Activated T-cell treated with anti-CD3 and anti-CD28 coated beads for 24 hours (primary cell): Measurements from ENCODE around the gene CCDC107.
"Not testable (repeated sequence)": the region's sequence is repeated elsewhere in the genome, so short reads cannot be mapped to it uniquely, and the experiment has no call there.

Experiments
- DNase-seq: peaks from one replicate; pipeline ENCODE4 v3.0.0-alpha.2; 2020; ENCODE audit warnings: low read depth

Gene CCDC107, protein sequence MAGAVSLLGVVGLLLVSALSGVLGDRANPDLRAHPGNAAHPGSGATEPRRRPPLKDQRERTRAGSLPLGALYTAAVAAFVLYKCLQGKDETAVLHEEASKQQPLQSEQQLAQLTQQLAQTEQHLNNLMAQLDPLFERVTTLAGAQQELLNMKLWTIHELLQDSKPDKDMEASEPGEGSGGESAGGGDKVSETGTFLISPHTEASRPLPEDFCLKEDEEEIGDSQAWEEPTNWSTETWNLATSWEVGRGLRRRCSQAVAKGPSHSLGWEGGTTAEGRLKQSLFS

GRCh38 chr9:35658137-35658967 is at the start of gene CCDC107:
CCDC107 (plus strand) TSS chr9:35658292; CDS start chr9:35658380, 88 bp downstream.
- peak; percentile 76 for DNase-seq

DNA sequence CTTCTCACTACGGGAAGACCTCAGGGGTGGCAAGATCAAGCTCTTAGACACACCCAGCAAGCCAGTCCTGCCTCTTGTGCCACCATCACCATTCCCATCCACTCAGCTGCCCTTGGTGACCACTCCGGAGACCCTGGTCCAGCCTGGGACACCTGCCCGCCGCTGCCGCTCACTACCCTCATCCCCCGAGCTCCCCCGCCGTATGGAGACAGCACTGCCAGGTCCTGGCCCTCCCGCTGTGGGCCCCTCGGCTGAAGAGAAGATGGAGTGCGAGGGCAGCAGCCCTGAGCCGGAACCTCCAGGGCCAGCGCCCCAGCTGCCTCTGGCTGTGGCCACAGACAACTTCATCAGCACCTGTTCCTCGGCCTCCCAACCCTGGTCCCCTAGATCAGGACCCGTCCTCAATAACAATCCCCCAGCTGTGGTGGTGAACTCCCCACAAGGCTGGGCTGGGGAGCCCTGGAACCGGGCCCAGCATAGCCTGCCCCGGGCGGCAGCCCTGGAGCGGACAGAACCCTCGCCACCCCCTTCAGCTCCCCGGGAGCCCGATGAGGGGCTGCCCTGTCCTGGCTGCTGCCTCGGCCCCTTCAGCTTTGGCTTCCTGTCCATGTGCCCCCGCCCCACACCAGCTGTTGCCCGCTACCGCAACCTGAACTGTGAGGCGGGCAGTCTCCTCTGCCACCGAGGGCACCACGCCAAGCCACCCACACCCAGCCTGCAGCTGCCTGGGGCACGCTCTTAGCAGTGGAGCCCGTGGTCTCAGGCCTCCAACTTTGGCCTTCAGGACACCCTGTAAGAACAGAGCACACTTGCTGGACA is 48.9 kb upstream of the CCDC107 start:
- no peak for DNase-seq

- DNase-seq, result no peak
These were observed 48.3 kb upstream of the CCDC107 start for GRCh38 chr9:35609820-35610163.

- peak; percentile 37 for DNase-seq
These were observed 46.8 kb upstream of the CCDC107 start for GRCh38 chr9:35611230-35611797.

DNA sequence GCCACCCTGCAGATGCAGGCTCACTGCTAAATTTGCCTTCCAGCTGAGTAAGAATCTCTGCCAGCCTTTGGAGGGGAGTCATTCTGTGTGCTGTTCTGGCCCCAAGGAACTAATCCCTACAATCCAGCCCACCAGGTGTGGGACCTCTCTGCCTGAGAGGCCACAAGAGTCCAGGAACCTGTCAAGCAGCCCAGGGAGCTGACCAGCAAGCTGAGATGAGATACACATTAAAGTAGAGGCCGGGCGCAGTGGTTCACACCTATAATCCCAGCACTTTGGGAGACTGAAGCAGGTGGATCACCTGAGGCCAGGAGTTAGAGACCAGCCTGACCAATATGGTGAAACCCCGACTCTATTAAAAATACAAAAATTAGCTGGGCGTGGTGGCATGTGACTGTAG is 46.0 kb upstream of the CCDC107 start:
- DNase-seq, result not testable (repeated sequence)

DNA sequence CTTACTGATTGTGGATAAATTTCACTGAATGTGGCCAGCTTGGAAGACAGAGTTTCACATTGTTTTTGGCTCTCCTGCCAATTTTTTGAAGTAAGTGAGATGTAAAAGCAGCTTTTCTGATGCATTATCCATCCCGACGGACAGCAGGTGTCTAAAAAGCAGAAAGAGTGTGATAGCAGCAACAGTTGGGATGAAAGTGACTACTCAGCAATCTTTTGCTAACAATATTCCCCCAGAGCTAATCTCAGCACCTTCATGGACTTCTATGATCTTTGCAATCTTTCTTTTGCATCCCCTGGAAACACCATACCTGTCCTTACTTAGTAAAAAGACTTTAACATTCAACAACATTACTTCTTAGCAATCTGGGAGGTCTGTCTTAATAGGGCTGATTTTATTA is 45.2 kb upstream of the CCDC107 start:
- DNase-seq, result no peak

GRCh38 chr9:35615981-35616680 is 42.0 kb upstream of the CCDC107 start:
- no peak for DNase-seq

DNA sequence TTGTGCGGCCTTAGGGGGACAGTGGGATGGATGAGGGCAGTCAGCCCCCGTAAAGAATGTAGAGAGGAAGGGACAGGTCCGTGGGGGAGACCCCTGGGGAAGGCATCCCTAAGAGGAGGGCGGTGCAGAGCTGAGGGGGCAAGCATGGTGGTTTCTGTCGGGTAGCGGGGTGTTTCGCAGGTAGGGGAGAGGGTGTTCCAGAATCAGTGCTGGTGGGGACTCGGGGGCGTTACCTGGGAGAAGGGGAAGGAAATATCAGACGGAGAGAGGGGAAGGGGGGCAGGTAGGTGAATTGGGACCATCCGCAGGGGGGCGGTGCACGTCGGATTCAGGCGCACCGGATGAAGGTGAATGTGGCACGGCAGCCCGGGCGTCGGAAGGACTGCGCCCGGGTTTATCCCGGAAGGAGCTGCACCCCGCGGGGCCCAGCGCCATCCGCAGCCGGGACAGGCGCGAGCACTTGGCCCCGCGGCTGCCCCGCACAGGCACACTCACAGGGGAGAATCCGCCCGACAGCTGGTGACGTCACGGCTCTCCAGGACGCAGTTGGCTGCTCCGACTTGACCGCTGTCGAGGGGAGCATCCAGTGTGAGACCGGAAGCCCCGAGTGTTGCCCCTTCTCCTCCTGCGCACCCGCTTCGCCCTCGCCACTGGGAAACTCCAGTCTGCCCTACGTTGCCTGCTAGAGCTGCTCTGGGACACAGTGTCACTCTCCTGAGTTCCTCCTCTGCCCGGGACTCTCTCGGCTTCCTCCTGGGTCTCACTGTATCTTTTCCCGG is 41.2 kb upstream of the CCDC107 start:
- peak; percentile 42 for DNase-seq

DNA sequence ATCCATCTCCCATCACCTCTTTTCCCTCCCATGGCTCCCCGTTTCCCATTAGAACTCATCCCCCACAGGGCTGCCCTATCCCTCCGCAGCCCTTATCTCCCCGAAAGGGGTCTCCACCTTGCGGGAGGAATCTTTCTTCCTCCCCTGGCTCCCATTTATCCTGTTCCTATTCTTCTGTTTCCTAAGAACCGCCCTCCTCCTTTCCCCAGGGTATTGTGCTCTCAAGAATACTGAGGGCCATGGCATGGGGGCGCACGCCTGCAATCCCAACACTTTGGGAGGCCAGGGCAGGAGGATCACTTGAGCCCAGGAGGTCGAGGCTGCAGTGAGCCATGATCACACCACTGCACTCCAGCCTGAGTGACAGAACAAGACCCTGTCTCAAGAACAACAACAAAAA is 40.5 kb upstream of the CCDC107 start:
- no peak for DNase-seq

DNA sequence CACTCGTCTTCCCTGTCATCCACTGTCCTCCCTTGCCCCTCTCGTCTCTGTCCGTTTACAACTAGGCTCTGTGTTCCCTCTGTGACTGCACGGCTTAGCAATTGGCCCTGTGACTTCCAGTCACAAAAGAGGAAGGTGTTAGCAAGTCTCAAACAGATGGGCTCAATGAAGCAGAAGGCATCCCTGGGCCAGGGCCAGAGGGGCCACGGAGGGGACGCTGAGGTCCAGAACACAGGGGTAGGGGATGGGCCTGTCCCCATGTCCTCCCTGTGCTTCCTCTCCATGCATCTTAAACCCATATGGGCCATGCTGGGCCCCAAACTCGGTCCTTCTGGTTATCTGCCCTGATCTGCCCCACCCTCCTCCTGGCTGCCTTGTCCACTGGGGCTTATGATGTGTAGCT is 39.8 kb upstream of the CCDC107 start, which contains the start of gene CD72:
CD72 (minus strand) TSS at position 89 of the 403 bp plus-strand sequence. CDS start 110 bp downstream, outside the sequence.
- DNase-seq, result no peak

GRCh38 chr9:35618854-35619799 is 39.0 kb upstream of the CCDC107 start:
- no peak for DNase-seq

GRCh38 chr9:35619800-35620158 is 38.3 kb upstream of the CCDC107 start:
- no peak for DNase-seq

- no peak for DNase-seq
These were observed 30.5 kb upstream of the CCDC107 start for GRCh38 chr9:35627575-35627974.

GRCh38 chr9:35628389-35628991 is 29.6 kb upstream of the CCDC107 start:
- no peak for DNase-seq

DNA sequence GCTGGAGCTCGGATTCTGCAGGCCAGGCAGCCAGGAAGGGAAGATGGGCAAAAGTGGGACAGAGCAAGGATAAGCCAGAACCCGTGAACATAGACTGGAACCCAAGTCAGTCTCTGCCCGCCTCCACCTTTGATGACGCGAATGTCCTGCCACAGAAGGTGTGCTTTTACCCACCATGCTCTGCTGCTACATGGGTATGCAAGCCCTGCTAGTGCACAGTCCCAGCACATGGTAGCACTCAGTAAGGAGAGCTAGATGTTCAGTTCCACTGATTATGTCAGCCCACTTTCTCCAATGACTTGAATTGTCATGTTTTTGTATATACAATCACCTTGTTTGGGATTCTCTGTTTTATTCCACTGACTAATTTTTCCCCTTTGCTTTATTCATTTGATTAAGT is 28.5 kb upstream of the CCDC107 start:
- no peak for DNase-seq

DNA sequence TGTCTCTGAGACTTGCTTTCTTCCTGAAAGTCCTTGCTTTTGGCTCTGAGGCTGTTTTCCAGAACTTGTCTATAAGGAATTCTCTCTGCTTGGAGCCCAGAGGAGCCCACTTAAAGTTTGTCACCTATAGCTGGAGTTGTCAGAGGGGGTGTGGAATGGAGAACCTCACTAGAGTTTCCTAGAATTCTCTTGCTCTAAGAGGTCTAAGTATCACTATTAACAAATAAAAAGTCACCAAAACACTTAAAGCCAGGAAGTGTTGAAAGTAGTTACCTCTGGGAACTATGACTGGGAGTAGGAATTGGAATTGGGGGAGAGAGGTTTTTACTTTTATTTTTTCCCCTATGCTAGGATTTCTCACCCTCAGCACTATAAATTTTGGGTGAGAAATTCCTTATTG is 22.4 kb upstream of the CCDC107 start:
- no peak for DNase-seq

GRCh38 chr9:35636135-35636876 is 21.8 kb upstream of the CCDC107 start:
- DNase-seq, result no peak

DNA sequence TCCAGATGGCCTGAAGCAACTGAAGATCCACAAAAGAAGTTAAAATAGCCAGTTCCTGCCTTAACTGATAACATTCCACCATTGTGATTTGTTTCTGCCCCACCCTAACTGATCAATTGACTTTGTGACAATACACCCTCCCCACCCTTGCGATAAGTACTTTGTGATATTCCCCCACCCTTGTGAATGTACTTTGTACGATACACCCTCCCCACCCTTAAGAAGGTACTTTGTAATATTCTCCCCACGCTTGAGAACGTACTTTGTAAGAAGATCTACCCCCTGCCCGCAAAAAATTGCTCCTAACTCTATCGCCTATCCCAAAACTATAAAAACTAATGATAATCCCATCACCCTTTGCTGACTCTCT is 21.2 kb upstream of the CCDC107 start:
- not testable (repeated sequence) for DNase-seq
